SU-DHL-6 (cell line): ENCODE data around the gene RHOT1.

ENCODE experiments used
- H2AFZ ChIP-seq: fragments of 200-600 bp; sonication (generic); 2 replicates; pipeline ENCODE4 v1.6.1; 2014; ENCODE audit warnings: low read depth, mild to moderate bottlenecking, moderate library complexity, mixed read lengths, antibody characterized with exemption, low read length; ENCODE audit not compliant: severe bottlenecking
- H3F3A ChIP-seq: fragments of 200-600 bp; shearing (Covaris generic); 2 replicates; pipeline ENCODE4 v1.6.0; 2016; ENCODE audit warnings: antibody characterized with exemption, mild to moderate bottlenecking; ENCODE audit not compliant: insufficient read depth
- H3K27ac ChIP-seq: fragments of 200-600 bp; sonication (generic); 2 replicates; pipeline ENCODE4 v1.5.1; 2016; ENCODE audit warnings: low read depth, mild to moderate bottlenecking, low read length, moderate library complexity, mixed read lengths
- H3K27me3 ChIP-seq: fragments of 200-600 bp; sonication (generic), shearing (Covaris generic); 2 replicates; pipeline ENCODE4 v1.6.0; 2014; ENCODE audit warnings: mild to moderate bottlenecking, low read length
- H3K36me3 ChIP-seq: fragments of 200-600 bp; sonication (generic); 2 replicates; pipeline ENCODE4 v1.6.1; 2014; ENCODE audit warnings: mild to moderate bottlenecking, low read length, mixed read lengths
- H3K4me2 ChIP-seq: fragments of 300-600, 200-600 bp; shearing (Covaris generic), sonication (generic); 2 replicates; pipeline ENCODE4 v1.6.0; 2014; ENCODE audit warnings: low read length, low read depth, mild to moderate bottlenecking; ENCODE audit not compliant: poor library complexity, severe bottlenecking
- H3K4me3 ChIP-seq: fragments of 200-600 bp; sonication (generic); 2 replicates; pipeline ENCODE4 v1.5.1; 2014; ENCODE audit warnings: antibody characterized with exemption, low read length, mild to moderate bottlenecking, mixed read lengths; ENCODE audit not compliant: insufficient read depth, poor library complexity, severe bottlenecking
- H3K79me2 ChIP-seq: fragments of 200-600 bp; sonication (generic); 2 replicates; pipeline ENCODE4 v1.6.1; 2014; ENCODE audit warnings: mild to moderate bottlenecking, low read length, moderate library complexity; ENCODE audit not compliant: insufficient read depth
- H3K9ac ChIP-seq: fragments of 200-600 bp; sonication (generic); 2 replicates; pipeline ENCODE4 v1.7.0; 2014; ENCODE audit warnings: mild to moderate bottlenecking, low read length
- H3K9me2 ChIP-seq: fragments of 200-600 bp; sonication (generic); replicated peaks from 2 replicates; pipeline ENCODE4 v1.6.1; 2014; ENCODE audit warnings: low read length; ENCODE audit not compliant: insufficient read depth
- H3K9me3 ChIP-seq: fragments of 200-600 bp; sonication (generic); 2 replicates; pipeline ENCODE4 v1.6.1; 2014; ENCODE audit warnings: low read length, mixed read lengths; ENCODE audit not compliant: insufficient read depth
- H4K20me1 ChIP-seq: fragments of 200-600 bp; sonication (generic); 2 replicates; pipeline ENCODE4 v1.6.1; 2014; ENCODE audit warnings: low read depth, mild to moderate bottlenecking, antibody characterized with exemption, low read length, moderate library complexity, mixed read lengths
- CTCF ChIP-seq: fragments of 200-600 bp; sonication (generic); IDR thresholded peaks from one replicate; pipeline ENCODE4 v1.5.1; 2017; ENCODE audit warnings: antibody characterized with exemption, mild to moderate bottlenecking, low read length, moderate library complexity; ENCODE audit not compliant: insufficient read depth, poor library complexity, severe bottlenecking
- EZH2phosphoT487 ChIP-seq: fragments of 200-600 bp; sonication (generic), shearing (Covaris generic); conservative IDR thresholded peaks from 2 replicates; pipeline ENCODE4 v1.6.1; 2018; ENCODE audit warnings: mild to moderate bottlenecking, antibody characterized with exemption, low read length, moderate library complexity, mixed read lengths

The RHOT1 gene

GRCh38 chr17:32227910-32228309 lies 85.6 kb downstream of the RHOT1 start:
- Histone ChIP-seq H2AFZ (no peak overlapping the region), H3K27me3 (no peaks in the 10 kb centered on the region), H3K4me3 (no peak overlapping the region), H3F3A (no peaks in the 10 kb centered on the region), H3K9me3 (no peaks in the 10 kb centered on the region), H3K79me2 (no peaks in the 10 kb centered on the region), H3K9ac (no peak overlapping the region), H3K27ac (no peak overlapping the region), H3K9me2 (no peaks in the 10 kb centered on the region), H3K36me3 (peaks cover 8% of the 10 kb centered on the region; the same call in 1 of the 2 replicates), H4K20me1 (no peaks in the 10 kb centered on the region), H3K4me2 (no peak overlapping the region)
- TF ChIP-seq CTCF (no peak), EZH2phosphoT487 (no peak)

DNA sequence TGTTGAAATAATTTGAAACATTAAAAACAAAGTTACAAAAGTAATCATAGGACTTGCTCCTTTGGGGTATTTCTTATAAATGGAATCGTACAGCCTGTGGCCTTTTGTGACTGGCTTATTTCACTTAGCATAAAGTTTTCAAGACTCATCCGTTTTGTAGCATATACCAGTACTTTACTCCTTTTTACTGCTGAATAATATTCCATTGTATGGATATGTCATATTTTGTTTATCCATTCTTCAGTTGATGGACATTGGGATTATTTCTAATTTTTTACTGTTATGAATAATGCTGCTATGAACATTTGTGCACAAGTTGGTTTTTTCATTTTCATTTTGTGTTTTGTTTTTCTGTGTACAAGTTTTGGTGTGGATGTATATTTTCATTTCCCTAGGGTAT lies 93.3 kb downstream of the RHOT1 start:
- Histone ChIP-seq H4K20me1 (no peaks in the 10 kb centered on the region), H3F3A (no peaks in the 10 kb centered on the region), H3K9me3 (no peaks in the 10 kb centered on the region), H2AFZ (no peak overlapping the region), H3K27me3 (no peaks in the 10 kb centered on the region), H3K36me3 (no peaks in the 10 kb centered on the region), H3K27ac (no peak overlapping the region), H3K4me2 (no peak overlapping the region), H3K9ac (no peak overlapping the region), H3K9me2 (no peaks in the 10 kb centered on the region), H3K4me3 (no peak overlapping the region), H3K79me2 (no peaks in the 10 kb centered on the region)
- TF ChIP-seq CTCF (no peak), EZH2phosphoT487 (no peak)

- Histone ChIP-seq H3K9me3 (no peaks in the 10 kb centered on the region), H3K4me2 (no peak overlapping the region), H4K20me1 (no peaks in the 10 kb centered on the region), H3K27me3 (no peaks in the 10 kb centered on the region), H3K79me2 (no peaks in the 10 kb centered on the region), H3F3A (no peaks in the 10 kb centered on the region), H3K9me2 (no peaks in the 10 kb centered on the region), H3K4me3 (no peak overlapping the region), H3K9ac (no peak overlapping the region), H2AFZ (no peak overlapping the region), H3K36me3 (no peaks in the 10 kb centered on the region), H3K27ac (no peak overlapping the region)
- TF ChIP-seq EZH2phosphoT487 (no peak), CTCF (no peak)
Measured at GRCh38 chr17:32239456-32239855, 97.2 kb downstream of the RHOT1 start.
